Measurements from ENCODE around the gene PLA2G2E. TPM values are rescaled to one million over a fixed set of nuclear protein-coding genes. Genes with fewer than 3 reads are reported as not detected.
"Not testable (repeated sequence)": the region's sequence is repeated elsewhere in the genome, so short reads cannot be mapped to it uniquely, and the experiment has no call there.

PLA2G2E gene
- total RNA-seq, 2 donors from 2014 or later, result not detected

- no peaks in the 10 kb centered on the region for H3K9me3 Mint-ChIP-seq
- H3K4me3 Mint-ChIP-seq, result peak within 1 kb of the TSS; percentile 91
- H3K27ac Mint-ChIP-seq, result peak within 1 kb of the TSS; percentile 87
- H3K27me3 Mint-ChIP-seq, result peaks cover 12% of the 10 kb centered on the region
- H3K4me1 Mint-ChIP-seq, result peaks cover 19% of the 10 kb centered on the region
- H3K36me3 Mint-ChIP-seq (ENCODE audit: low read depth), result no peaks in the 10 kb centered on the region
- peak; percentile 97 for ATAC-seq (replicated peaks)
These were observed 41.0 kb downstream of the PLA2G2E start, which contains the start of gene OTUD3 for GRCh38 chr1:19882111-19883071. Gene OTUD3 (plus strand): TSS chr1:19882395. CDS start chr1:19882514, 119 bp downstream.

GRCh38 chr1:19880841-19881240 lies 42.6 kb downstream of the PLA2G2E start:
- H3K9me3 Mint-ChIP-seq; H3K27ac Mint-ChIP-seq; ATAC-seq (replicated peaks); H3K36me3 Mint-ChIP-seq (ENCODE audit: low read depth); H3K4me3 Mint-ChIP-seq: not testable (repeated sequence)
- H3K27me3 Mint-ChIP-seq, result peaks cover 22% of the 10 kb centered on the region
- H3K4me1 Mint-ChIP-seq, result peaks cover 19% of the 10 kb centered on the region

- no peaks in the 10 kb centered on the region for H3K36me3 Mint-ChIP-seq (ENCODE audit: low read depth)
- H3K4me3 Mint-ChIP-seq, result no peak overlapping the region
- H3K27ac Mint-ChIP-seq, result no peak overlapping the region
- H3K4me1 Mint-ChIP-seq, result peaks cover 19% of the 10 kb centered on the region
- ATAC-seq (replicated peaks), result no peak
- peaks cover 26% of the 10 kb centered on the region for H3K27me3 Mint-ChIP-seq
- H3K9me3 Mint-ChIP-seq, result no peaks in the 10 kb centered on the region
These were observed 43.8 kb downstream of the PLA2G2E start for GRCh38 chr1:19879661-19880060.

GRCh38 chr1:19879227-19879626 lies 44.2 kb downstream of the PLA2G2E start:
- Mint-ChIP-seq H3K9me3 (no peaks in the 10 kb centered on the region), H3K4me1 (peaks cover 19% of the 10 kb centered on the region), H3K27me3 (peaks cover 26% of the 10 kb centered on the region), H3K27ac (no peak overlapping the region), H3K36me3 (ENCODE audit: low read depth) (no peaks in the 10 kb centered on the region), H3K4me3 (no peak overlapping the region)
- no peak for ATAC-seq (replicated peaks)

- H3K4me1 Mint-ChIP-seq, result peaks cover 14% of the 10 kb centered on the region
- no peaks in the 10 kb centered on the region for H3K9me3 Mint-ChIP-seq
- peaks cover 26% of the 10 kb centered on the region for H3K27me3 Mint-ChIP-seq
- ATAC-seq (replicated peaks), result no peak
- no peaks in the 10 kb centered on the region for H3K36me3 Mint-ChIP-seq (ENCODE audit: low read depth)
- no peak overlapping the region for H3K27ac Mint-ChIP-seq
- no peak overlapping the region for H3K4me3 Mint-ChIP-seq
These were observed 44.8 kb downstream of the PLA2G2E start for GRCh38 chr1:19878637-19878985.

GRCh38 chr1:19877821-19878636 lies 45.4 kb downstream of the PLA2G2E start:
- peaks cover 8% of the 10 kb centered on the region for H3K4me1 Mint-ChIP-seq
- H3K36me3 Mint-ChIP-seq (ENCODE audit: low read depth), result no peaks in the 10 kb centered on the region
- H3K9me3 Mint-ChIP-seq, result no peaks in the 10 kb centered on the region
- no peak for ATAC-seq (replicated peaks)
- no peak overlapping the region for H3K27ac Mint-ChIP-seq
- no peak overlapping the region for H3K4me3 Mint-ChIP-seq
- peaks cover 26% of the 10 kb centered on the region for H3K27me3 Mint-ChIP-seq

GRCh38 chr1:19877181-19877750 lies 46.2 kb downstream of the PLA2G2E start:
- Mint-ChIP-seq H3K9me3 (no peaks in the 10 kb centered on the region), H3K27me3 (peaks cover 27% of the 10 kb centered on the region), H3K27ac (no peak overlapping the region), H3K4me1 (peaks cover 6% of the 10 kb centered on the region), H3K4me3 (no peak overlapping the region), H3K36me3 (ENCODE audit: low read depth) (no peaks in the 10 kb centered on the region)
- ATAC-seq (replicated peaks), result no peak

- no peak overlapping the region for H3K4me3 Mint-ChIP-seq
- peaks cover 29% of the 10 kb centered on the region for H3K27me3 Mint-ChIP-seq
- no peak for ATAC-seq (replicated peaks)
- no peaks in the 10 kb centered on the region for H3K9me3 Mint-ChIP-seq
- H3K27ac Mint-ChIP-seq, result no peak overlapping the region
- H3K4me1 Mint-ChIP-seq, result no peaks in the 10 kb centered on the region
- no peaks in the 10 kb centered on the region for H3K36me3 Mint-ChIP-seq (ENCODE audit: low read depth)
These were observed 51.2 kb downstream of the PLA2G2E start for GRCh38 chr1:19872190-19872589.

Other genes starting within 250 kb of the PLA2G2E start
- gene TMCO4, start 123.7 kb downstream of the PLA2G2E start, total RNA-seq, result 10 to 100 TPM in 1 of 2 donors, 1 to 10 TPM in 1; 8.9 to 12.6 TPM
- gene RNF186, start 108.3 kb downstream of the PLA2G2E start, total RNA-seq, result not detected
- gene OTUD3, start 41.2 kb downstream of the PLA2G2E start, total RNA-seq, result 10 to 100 TPM; 11.5 to 16.6 TPM
- not detected for gene PLA2G2A, start 56.0 kb upstream of the PLA2G2E start, total RNA-seq
- not detected for gene PLA2G5, start 146.6 kb upstream of the PLA2G2E start, total RNA-seq
- not detected for gene PLA2G2D, start 195.9 kb upstream of the PLA2G2E start, total RNA-seq
- not detected for gene PLA2G2F, start 215.7 kb upstream of the PLA2G2E start, total RNA-seq